IMR-90 (cell line): ENCODE data around the gene C9orf78. TPM values are rescaled to one million over a fixed set of nuclear protein-coding genes. Genes with fewer than 3 reads are reported as not detected.

ENCODE experiments used
- ATAC-seq: fragments of 200-7000 bp; cut with Tn5 transposase; 2 replicates; pipeline ENCODE4 v1.9.1; 2020; ENCODE audit warnings: low read depth, mild to moderate bottlenecking, moderate library complexity
- BruUV-seq: library from RNA; stranded (reverse); fragments of 400-500 nt; replicated peaks from 2 replicates; lab custom pipeline; 2021; lab: Mats Ljungman, UMichigan
- CTCF ChIA-PET: fragments of 300-600 bp; formaldehyde crosslinking; extraction: SDS; loops from one replicate; lab custom pipeline; 2021; ENCODE audit warnings: antibody characterized with exemption; lab: Yijun Ruan, JAX
- POLR2A ChIA-PET: fragments of 300-600 bp; sonication (Branson Sonifier 250); formaldehyde crosslinking; loops from one replicate; lab custom pipeline; 2022; ENCODE audit warnings: antibody characterized with exemption; ENCODE audit not compliant: unreplicated experiment; lab: Charles Lee
- DNase-seq: peaks from one replicate; pipeline ENCODE4 v3.0.0; 2013
- H2AFZ ChIP-seq: replicated peaks from 2 replicates; pipeline ENCODE3; 2013; ENCODE audit warnings: low read length, mild to moderate bottlenecking; ENCODE audit not compliant: poor library complexity
- H2AK5ac ChIP-seq: 2 replicates; pipeline ENCODE4 v1.6.1; 2013; ENCODE audit warnings: low read depth, low read length, inconsistent platforms
- H2AK9ac ChIP-seq: replicated peaks from 2 replicates; pipeline ENCODE3; 2013; ENCODE audit warnings: mild to moderate bottlenecking, low read depth, low read length, moderate library complexity; ENCODE audit not compliant: poor library complexity
- H2BK120ac ChIP-seq: 2 replicates; pipeline ENCODE4 v1.6.1; 2013; ENCODE audit warnings: low read depth, low read length, inconsistent platforms
- H2BK15ac ChIP-seq: 3 replicates; pipeline ENCODE4 v1.6.1; 2013; ENCODE audit warnings: low read depth, low read length, inconsistent platforms
- H2BK20ac ChIP-seq: 2 replicates; pipeline ENCODE4 v1.6.1; 2013; ENCODE audit warnings: low read depth, mild to moderate bottlenecking, inconsistent platforms, low read length, moderate library complexity
- H2BK5ac ChIP-seq: 2 replicates; pipeline ENCODE4 v1.6.1; 2013; ENCODE audit warnings: mild to moderate bottlenecking, low read depth, low read length, inconsistent platforms; ENCODE audit not compliant: poor library complexity, severe bottlenecking
- H3K14ac ChIP-seq: replicated peaks from 2 replicates; pipeline ENCODE4 v1.6.1; 2013; ENCODE audit warnings: low read depth, low read length, inconsistent platforms
- H3K18ac ChIP-seq: 2 replicates; pipeline ENCODE4 v1.6.1; 2013; ENCODE audit warnings: low read depth, low read length, control low read depth
- H3K23ac ChIP-seq: 2 replicates; pipeline ENCODE4 v1.6.1; 2013; ENCODE audit warnings: low read depth, low read length, inconsistent platforms
- H3K27ac ChIP-seq: 2 replicates; pipeline ENCODE4 v1.5.1; 2013; ENCODE audit warnings: mild to moderate bottlenecking, control low read depth, low read length; ENCODE audit not compliant: insufficient read depth
- H3K27me3 ChIP-seq: 2 replicates; pipeline ENCODE4 v1.6.1; 2013; ENCODE audit warnings: low read length; ENCODE audit not compliant: control insufficient read depth, insufficient read depth
- H3K36me3 ChIP-seq: 2 replicates; pipeline ENCODE4 v1.6.1; 2013; ENCODE audit warnings: low read length, mixed read lengths; ENCODE audit not compliant: control insufficient read depth, insufficient read depth
- H3K4ac ChIP-seq: 2 replicates; pipeline ENCODE4 v1.6.1; 2013; ENCODE audit warnings: low read depth, low read length, inconsistent platforms
- H3K4me1 ChIP-seq: 2 replicates; pipeline ENCODE4 v1.6.1; 2013; ENCODE audit warnings: low read length, mixed read lengths; ENCODE audit not compliant: control insufficient read depth, insufficient read depth
- H3K4me2 ChIP-seq: 2 replicates; pipeline ENCODE4 v1.6.1; 2013; ENCODE audit warnings: low read depth, mild to moderate bottlenecking, control low read depth, low read length, moderate library complexity
- H3K4me3 ChIP-seq: 2 replicates; pipeline ENCODE4 v1.5.1; 2013; ENCODE audit warnings: low read depth, mild to moderate bottlenecking, control low read depth, low read length, moderate library complexity; ENCODE audit not compliant: insufficient read depth
- H3K56ac ChIP-seq: 2 replicates; pipeline ENCODE4 v1.6.1; 2013; ENCODE audit warnings: low read length, inconsistent platforms; ENCODE audit not compliant: insufficient read depth; ENCODE audit errors: extremely low read depth
- H3K79me1 ChIP-seq, 2 experiments: 2 replicates each; pipeline ENCODE4 v1.6.1; 2013; ENCODE audit warnings: low read length in 2 of 2, inconsistent platforms in 1 of 2, low read depth in 1 of 2
- H3K9ac ChIP-seq: 2 replicates; pipeline ENCODE4 v1.6.1; 2013; ENCODE audit warnings: low read depth, low read length, control low read depth
- H3K9me1 ChIP-seq: 2 replicates; pipeline ENCODE4 v1.6.1; 2013; ENCODE audit warnings: low read length, inconsistent platforms; ENCODE audit not compliant: insufficient read depth
- H3K9me3 ChIP-seq: 2 replicates; pipeline ENCODE4 v1.6.1; 2013; ENCODE audit warnings: low read length; ENCODE audit not compliant: control insufficient read depth, insufficient read depth
- H4K20me1 ChIP-seq: 2 replicates; pipeline ENCODE4 v1.6.1; 2013; ENCODE audit warnings: low read length, inconsistent platforms; ENCODE audit not compliant: insufficient read depth
- H4K5ac ChIP-seq: 2 replicates; pipeline ENCODE4 v1.6.1; 2013; ENCODE audit warnings: mild to moderate bottlenecking, low read depth, low read length, control low read depth
- H4K8ac ChIP-seq, 2 experiments: 2 replicates each; pipeline ENCODE4 v1.6.1; 2013; ENCODE audit warnings: low read depth in 2 of 2, low read length in 2 of 2, control low read depth in 1 of 2, inconsistent platforms in 1 of 2
- H4K91ac ChIP-seq: 2 replicates; pipeline ENCODE4 v1.6.1; 2013; ENCODE audit warnings: low read depth, low read length, inconsistent platforms; ENCODE audit not compliant: insufficient read depth
- BHLHE40 ChIP-seq: fragments of 150-350 bp; IDR thresholded peaks from 2 replicates; pipeline ENCODE4 v1.6.1; 2016; ENCODE audit warnings: mild to moderate bottlenecking, low read depth, low read length
- CHD1 ChIP-seq: IDR thresholded peaks from 2 replicates; pipeline ENCODE4 v1.6.1; 2012; ENCODE audit warnings: low read depth, low read length, improper control_type of control experiment
- CTCF ChIP-seq: conservative IDR thresholded peaks from 2 replicates; pipeline ENCODE4 v1.5.1; 2012; ENCODE audit warnings: mild to moderate bottlenecking, low read depth, low read length, improper control_type of control experiment
- FOS ChIP-seq: fragments of 150-350 bp; IDR thresholded peaks from 2 replicates; pipeline ENCODE4 v1.6.1; 2016; ENCODE audit warnings: low read depth, low read length
- MAFK ChIP-seq: IDR thresholded peaks from 2 replicates; pipeline ENCODE4 v1.6.1; 2012; ENCODE audit warnings: low read depth, low read length, improper control_type of control experiment
- MAZ ChIP-seq: IDR thresholded peaks from 2 replicates; pipeline ENCODE4 v1.6.1; 2012; ENCODE audit warnings: low read depth, mild to moderate bottlenecking, low read length, improper control_type of control experiment, moderate library complexity, borderline replicate concordance
- MXI1 ChIP-seq: IDR thresholded peaks from 2 replicates; pipeline ENCODE4 v1.6.1; 2012; ENCODE audit warnings: low read depth, mild to moderate bottlenecking, low read length, moderate library complexity, borderline replicate concordance
- NFE2L2 ChIP-seq: fragments of 150-350 bp; IDR thresholded peaks from 2 replicates; pipeline ENCODE4 v1.6.1; 2016; ENCODE audit warnings: low read depth, mild to moderate bottlenecking, low read length
- POLR2A ChIP-seq: IDR thresholded peaks from 2 replicates; pipeline ENCODE4 v1.6.1; 2012; ENCODE audit warnings: mild to moderate bottlenecking, low read depth, low read length
- RAD21 ChIP-seq: IDR thresholded peaks from 2 replicates; pipeline ENCODE4 v1.6.1; 2012; ENCODE audit warnings: low read length, improper control_type of control experiment
- SMC3 ChIP-seq: fragments of 150-350 bp; IDR thresholded peaks from 2 replicates; pipeline ENCODE4 v1.6.1; 2016; ENCODE audit warnings: low read depth, mild to moderate bottlenecking, antibody characterized with exemption, low read length, moderate library complexity
- WGBS, 2 experiments: methylation state at CpG; one replicate each; pipeline versions ENCODE4 v1.1.5 to v1.1.7; 2013; ENCODE audit warnings: missing lambda C conversion rate in 2 of 2; ENCODE audit not compliant: insufficient read length in 1 of 2; ENCODE audit errors: extremely low coverage in 2 of 2; 5-methylcytosine and 5-hydroxymethylcytosine counted together
- dilution Hi-C: fragments of 300-500 bp; cut with HindIII; formaldehyde crosslinking; loops from one replicate; pipeline ENCODE4 v1.14.3; 2018; ENCODE audit warnings: low sequenced_read_pairs; ENCODE audit not compliant: unreplicated experiment
- in situ Hi-C: fragments of 300-500 bp; cut with MboI; formaldehyde crosslinking; loops from 3 replicates; pipeline ENCODE4 v1.14.3; 2019; ENCODE audit warnings: low sequenced_read_pairs, inconsistent platforms, mixed read lengths
- intact Hi-C: fragments of 100-400 bp; cut with micrococcal nuclease; formaldehyde crosslinking; loops from 2 replicates; pipeline ENCODE4 v1.10.0; 2022
- polyA plus RNA-seq, 3 experiments: library from polyadenylated mRNA; depleted of rRNA; stranded (reverse); fragments of >200 nt; gene quantifications; 2 replicates each; pipeline ENCODE4 v1.2.3, GENCODE V29; 2012; ENCODE audit warnings: low replicate concordance in 1 of 3
- total RNA-seq: library from RNA; depleted of rRNA; stranded (reverse); fragments of >200 nt; gene quantifications from 2 replicates; pipeline ENCODE4 v1.2.3, GENCODE V29; 2012
- TF ChIP-seq, protein P1 (sequence below): fragments of 150-350 bp; IDR thresholded peaks from 2 replicates; pipeline ENCODE4 v1.6.1; 2016; ENCODE audit warnings: low read depth, mild to moderate bottlenecking, low read length, moderate library complexity, borderline replicate concordance

The C9orf78 gene
- total and polyA plus RNA-seq, 2 of the 4 experiments (the other 2 are of a cell fraction): 29.8 to 46.0 TPM

DNA sequence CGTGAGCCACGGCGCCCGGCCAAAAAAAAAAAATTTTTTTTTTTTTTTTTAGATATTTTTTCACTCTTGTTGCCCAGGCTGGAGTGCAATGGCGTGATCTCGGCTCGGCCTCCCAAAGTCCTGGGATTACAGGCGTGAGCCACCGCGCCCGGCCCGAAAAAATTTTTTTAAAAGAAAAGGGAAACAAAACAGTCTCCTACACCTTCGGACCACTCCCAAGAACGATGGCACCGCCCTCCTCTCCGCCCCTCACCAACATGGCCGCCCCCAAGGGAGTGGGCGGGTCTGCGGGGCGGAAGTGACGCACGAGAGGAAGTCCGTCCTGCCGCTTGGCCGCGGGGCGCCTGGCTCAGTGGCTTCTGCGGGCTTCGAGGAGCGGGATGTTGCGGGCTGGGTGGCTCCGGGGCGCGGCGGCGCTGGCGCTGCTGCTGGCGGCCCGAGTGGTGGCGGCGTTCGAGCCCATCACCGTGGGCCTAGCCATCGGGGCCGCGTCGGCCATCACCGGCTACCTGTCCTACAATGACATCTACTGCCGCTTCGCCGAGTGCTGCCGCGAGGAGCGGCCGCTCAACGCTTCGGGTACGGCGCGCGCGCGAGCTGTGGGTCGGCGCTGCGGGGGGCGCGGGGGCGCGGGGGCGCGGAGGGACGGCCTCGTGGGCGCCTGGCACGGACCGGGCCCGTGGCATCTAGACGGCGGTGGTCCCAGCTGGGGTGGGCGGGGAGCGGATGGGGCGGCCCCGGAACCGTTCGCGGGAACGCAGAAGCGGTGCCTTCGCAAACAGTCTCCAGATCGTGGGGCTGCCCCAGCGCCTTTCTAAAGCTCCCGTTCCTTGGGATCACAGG, 32.0 kb downstream of the C9orf78 start, which contains the start of gene TOR1B:
Gene TOR1B (plus strand): TSS at position 352 of the 843 bp plus-strand sequence. CDS start 29 bp downstream, at position 381.
- Histone ChIP-seq H3K23ac (peak within 1 kb of the TSS; percentile 80; the same call in 1 of the 2 replicates), H2AK9ac (peak within 1 kb of the TSS; percentile 69), H3K14ac (peak within 1 kb of the TSS; percentile 6; the same call in 1 of the 2 replicates), H4K5ac (no peak within 1 kb of the TSS), H2AFZ (peak within 1 kb of the TSS; percentile 99), H4K20me1 (peaks cover 6% of the 10 kb centered on the region; the same call in 1 of the 2 replicates), H2BK20ac (no peak within 1 kb of the TSS), H2AK5ac (0 out of 2 replicates have a peak within 1 kb of the TSS, but pooled peaks have one; percentile 15), H3K4me2 (peak within 1 kb of the TSS; percentile 99), H3K79me1 (peaks cover 23 to 25% of the 10 kb centered on the region in 2 experiments), H2BK120ac (no peak within 1 kb of the TSS), H3K4me3 (peak within 1 kb of the TSS; percentile 71), H3K27me3 (no peaks in the 10 kb centered on the region; the same call in 1 of the 2 replicates), H3K27ac (peak within 1 kb of the TSS; percentile 45; the same call in 1 of the 2 replicates), H3K18ac (no peak within 1 kb of the TSS), H3K4ac (peak within 1 kb of the TSS; percentile 51), H4K8ac (peak within 1 kb of the TSS in 1 of 2 experiments; percentile 69; a peak in 1 of 4 replicates), H2BK15ac (no peak within 1 kb of the TSS), H3K4me1 (peaks cover 6% of the 10 kb centered on the region), H3K56ac (peak within 1 kb of the TSS; percentile 18; the same call in 1 of the 2 replicates), H3K9me3 (no peaks in the 10 kb centered on the region), H3K9me1 (peaks cover 3% of the 10 kb centered on the region; the same call in 1 of the 2 replicates), H3K9ac (peak within 1 kb of the TSS; percentile 83), H2BK5ac (no peak within 1 kb of the TSS), H4K91ac (peak within 1 kb of the TSS; percentile 52; the same call in 1 of the 2 replicates), H3K36me3 (peaks cover 8% of the 10 kb centered on the region)
- no TSS peak for BruUV-seq
- 0% methylated on average over 66 of the region's 93 CpGs; no CpG with 5 or more reads in 1 of the 2 experiments for WGBS, 2 experiments
- TF ChIP-seq MAZ: peak; percentile 36; the same call in 1 of the 2 replicates
- no peak for TF ChIP-seq BHLHE40
- TF ChIP-seq NFE2L2: no peak
- TF ChIP-seq, protein P1, sequence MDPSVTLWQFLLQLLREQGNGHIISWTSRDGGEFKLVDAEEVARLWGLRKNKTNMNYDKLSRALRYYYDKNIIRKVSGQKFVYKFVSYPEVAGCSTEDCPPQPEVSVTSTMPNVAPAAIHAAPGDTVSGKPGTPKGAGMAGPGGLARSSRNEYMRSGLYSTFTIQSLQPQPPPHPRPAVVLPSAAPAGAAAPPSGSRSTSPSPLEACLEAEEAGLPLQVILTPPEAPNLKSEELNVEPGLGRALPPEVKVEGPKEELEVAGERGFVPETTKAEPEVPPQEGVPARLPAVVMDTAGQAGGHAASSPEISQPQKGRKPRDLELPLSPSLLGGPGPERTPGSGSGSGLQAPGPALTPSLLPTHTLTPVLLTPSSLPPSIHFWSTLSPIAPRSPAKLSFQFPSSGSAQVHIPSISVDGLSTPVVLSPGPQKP: no peak
- no peak for TF ChIP-seq FOS
- no peak for TF ChIP-seq SMC3
- TF ChIP-seq MXI1: peak; percentile 64; the same call in 1 of the 2 replicates
- no peak for TF ChIP-seq CHD1
- TF ChIP-seq CTCF: no peak
- TF ChIP-seq RAD21: no peak
- no peak for TF ChIP-seq MAFK
- TF ChIP-seq POLR2A: peak; percentile 88
- in situ Hi-C loops (no loop called here), dilution Hi-C loops (no loop called here), intact Hi-C loops (no loop called here)
- DNase-seq: peak; percentile 87
- ChIA-PET CTCF (interaction anchor here (0.6 kb wide), 1 partner anchor 60 kb away, joined by 4 read pairs; no protein-coding TSS in a partner anchor), POLR2A (no interaction called here)
- peak; percentile 97 for ATAC-seq
